ENCODE results near the gene NUDT3.
"Not testable (repeated sequence)": the region's sequence is repeated elsewhere in the genome, so short reads cannot be mapped to it uniquely, and the experiment has no call there.

NUDT3 gene

DNA sequence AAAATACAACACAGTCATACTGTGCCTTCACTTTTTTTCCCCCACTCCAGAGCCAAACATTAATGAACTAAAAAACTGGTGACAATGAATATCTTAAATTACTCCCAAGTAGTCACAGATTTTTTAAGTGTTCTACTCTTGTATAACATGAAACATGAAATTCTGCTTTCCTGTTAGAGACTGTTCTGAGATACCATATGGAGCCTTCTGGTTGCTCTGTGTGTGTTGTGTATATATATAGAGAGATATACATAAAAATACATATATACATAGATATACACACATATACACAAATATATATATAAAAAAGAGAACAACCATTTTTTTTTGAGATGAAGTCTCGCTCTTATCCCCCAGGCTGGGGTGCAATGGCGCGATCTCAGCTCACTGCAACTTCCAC, 63.5 kb downstream of the NUDT3 start:
- DNase-seq (ENCODE audit: insufficient read length, low spot score) = no peak
- TF ChIP-seq PAX5 (IDR thresholded peaks at IDR 0.05; ENCODE audit: insufficient read depth, low read length, severe bottlenecking) (no peak), TAF1 (IDR thresholded peaks at IDR 0.05; ENCODE audit: low read depth, low read length) (no peak), POLR2AphosphoS5 (IDR thresholded peaks at IDR 0.05; ENCODE audit: low read depth, low read length) (no peak), POLR2A (IDR thresholded peaks at IDR 0.05; ENCODE audit: low read depth, low read length) (no peak), SPI1 (IDR thresholded peaks at IDR 0.05; ENCODE audit: low read depth, low read length) (no peak), POU2F2 (IDR thresholded peaks at IDR 0.05; ENCODE audit: low read depth, low read length) (no peak)
- no peak for FAIRE-seq

DNA sequence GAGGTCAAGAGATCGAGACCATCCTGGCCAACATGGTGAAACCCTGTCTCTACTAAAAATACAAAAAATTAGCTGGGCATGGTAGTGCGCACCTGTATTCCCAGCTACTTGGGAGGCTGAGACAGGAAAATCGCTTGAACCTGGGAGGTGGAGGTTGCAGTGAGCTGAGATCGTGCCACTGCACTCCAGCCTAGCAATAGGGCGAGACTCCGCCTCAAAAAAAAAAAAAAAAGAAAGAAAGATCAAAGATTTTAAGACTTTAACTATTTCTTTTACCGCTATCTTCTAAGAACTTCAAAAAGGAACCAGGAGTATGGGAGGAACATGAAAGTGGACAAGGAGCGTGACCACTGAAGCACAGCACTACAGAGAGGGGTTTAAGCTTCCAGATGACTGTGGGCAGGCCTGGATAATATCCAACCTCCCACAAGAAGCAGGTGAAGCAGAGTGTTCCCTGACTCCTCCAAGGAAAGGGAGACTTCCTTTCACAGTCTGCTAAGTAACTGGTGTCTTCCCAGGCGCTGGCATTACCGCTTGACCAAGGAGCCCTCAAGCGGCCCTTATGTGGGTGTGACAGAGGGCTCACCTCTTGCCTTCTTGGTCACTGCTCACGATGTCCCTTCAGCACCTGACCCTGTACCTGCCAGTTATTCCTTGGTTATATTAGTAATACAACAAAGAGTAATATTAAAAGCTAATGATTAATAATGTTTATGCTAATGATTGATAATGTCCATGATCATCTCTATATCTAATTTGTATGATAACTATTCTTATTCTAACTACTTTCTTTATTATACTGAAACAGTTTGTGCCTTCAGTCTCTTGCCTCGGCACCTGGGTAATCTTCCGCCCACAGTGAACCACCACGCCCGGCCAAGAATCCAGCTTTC, 64.9 kb downstream of the NUDT3 start:
- DNase-seq (ENCODE audit: insufficient read length, low spot score); FAIRE-seq: not testable (repeated sequence)

DNA sequence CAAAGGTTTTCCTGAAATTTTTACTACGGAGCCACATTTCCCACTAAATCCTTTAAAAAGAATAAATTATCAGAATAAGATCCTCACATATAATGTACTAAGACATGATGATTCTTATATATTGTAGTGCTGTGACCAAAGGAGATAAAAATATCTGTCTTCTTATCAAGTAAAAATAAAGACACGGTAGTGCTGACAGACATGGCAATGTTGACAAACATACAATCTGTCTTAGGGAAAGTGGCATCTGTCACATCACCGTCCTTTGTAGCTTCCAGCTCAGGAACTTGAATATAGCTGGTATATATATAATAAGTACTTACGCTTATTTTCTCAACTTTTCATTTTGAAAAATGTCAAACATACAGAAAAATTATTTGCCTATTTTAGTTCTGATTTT, 66.8 kb downstream of the NUDT3 start:
- FAIRE-seq (no peak), DNase-seq (ENCODE audit: insufficient read length, low spot score) (no peak)
- no peak for TF ChIP-seq TAF1 (IDR thresholded peaks at IDR 0.05; ENCODE audit: low read depth, low read length)
- TF ChIP-seq PAX5 (IDR thresholded peaks at IDR 0.05; ENCODE audit: insufficient read depth, low read length, severe bottlenecking) = no peak
- no peak for TF ChIP-seq SPI1 (IDR thresholded peaks at IDR 0.05; ENCODE audit: low read depth, low read length)
- no peak for TF ChIP-seq POLR2AphosphoS5 (IDR thresholded peaks at IDR 0.05; ENCODE audit: low read depth, low read length)
- no peak for TF ChIP-seq POU2F2 (IDR thresholded peaks at IDR 0.05; ENCODE audit: low read depth, low read length)
- no peak for TF ChIP-seq POLR2A (IDR thresholded peaks at IDR 0.05; ENCODE audit: low read depth, low read length)

DNA sequence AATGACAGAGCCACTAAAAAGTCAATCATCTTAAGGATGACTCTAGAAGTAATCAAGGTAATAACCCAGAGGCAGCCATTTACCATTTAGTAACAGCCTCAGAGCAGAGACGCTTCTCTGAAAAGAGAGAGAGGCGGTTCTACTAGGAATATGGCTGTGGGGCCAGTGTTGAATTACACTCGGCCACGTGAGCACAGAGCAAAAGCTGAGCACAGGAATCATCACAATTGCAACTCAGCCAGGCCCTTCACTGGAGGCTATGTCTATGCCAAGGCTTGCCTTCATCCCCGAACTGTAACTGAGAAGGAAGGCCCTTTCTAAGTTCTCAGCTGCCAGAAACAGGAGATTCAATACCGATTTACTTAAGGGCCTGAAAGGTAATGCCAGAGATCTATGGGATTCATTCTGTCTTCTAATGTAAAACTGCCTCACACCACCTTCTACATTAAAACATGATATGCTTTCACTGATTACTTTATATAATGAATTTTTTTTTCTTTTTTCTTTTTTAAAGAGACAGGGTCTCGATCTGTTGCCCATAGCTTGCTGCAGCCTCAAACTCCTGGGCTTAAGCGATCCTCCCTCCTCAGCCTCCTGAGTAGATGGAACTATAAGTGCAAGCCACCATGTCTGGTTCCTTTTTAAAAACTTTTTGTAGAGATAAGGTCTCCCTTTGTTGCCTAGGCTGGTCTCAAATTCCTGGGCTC, 67.6 kb downstream of the NUDT3 start:
- no peak for FAIRE-seq
- no peak for DNase-seq (ENCODE audit: insufficient read length, low spot score)
- TF ChIP-seq PAX5 (IDR thresholded peaks at IDR 0.05; ENCODE audit: insufficient read depth, low read length, severe bottlenecking) = no peak
- no peak for TF ChIP-seq SPI1 (IDR thresholded peaks at IDR 0.05; ENCODE audit: low read depth, low read length)
- no peak for TF ChIP-seq POLR2AphosphoS5 (IDR thresholded peaks at IDR 0.05; ENCODE audit: low read depth, low read length)
- TF ChIP-seq TAF1 (IDR thresholded peaks at IDR 0.05; ENCODE audit: low read depth, low read length) = no peak
- TF ChIP-seq POLR2A (IDR thresholded peaks at IDR 0.05; ENCODE audit: low read depth, low read length) = no peak
- no peak for TF ChIP-seq POU2F2 (IDR thresholded peaks at IDR 0.05; ENCODE audit: low read depth, low read length)

DNA sequence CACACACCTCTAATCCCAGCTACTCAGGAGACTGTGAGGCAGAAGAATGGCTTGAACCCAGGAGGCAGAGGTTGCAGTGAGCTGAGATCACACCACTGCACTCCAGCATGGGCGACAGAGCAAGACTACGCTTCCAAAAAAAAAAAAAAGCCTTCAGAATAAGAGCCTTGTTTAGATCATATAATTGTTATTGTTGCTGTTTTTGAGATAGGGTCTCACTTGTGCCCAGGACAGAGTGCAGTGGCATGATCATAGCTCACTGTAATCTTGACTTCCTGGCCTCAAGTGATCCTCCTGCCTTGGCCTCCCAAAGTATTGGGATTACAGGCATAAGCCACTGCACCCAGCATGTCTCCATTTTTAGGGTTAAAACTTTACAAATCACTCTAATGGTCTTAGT, 68.2 kb downstream of the NUDT3 start:
- not testable (repeated sequence) for FAIRE-seq

DNA sequence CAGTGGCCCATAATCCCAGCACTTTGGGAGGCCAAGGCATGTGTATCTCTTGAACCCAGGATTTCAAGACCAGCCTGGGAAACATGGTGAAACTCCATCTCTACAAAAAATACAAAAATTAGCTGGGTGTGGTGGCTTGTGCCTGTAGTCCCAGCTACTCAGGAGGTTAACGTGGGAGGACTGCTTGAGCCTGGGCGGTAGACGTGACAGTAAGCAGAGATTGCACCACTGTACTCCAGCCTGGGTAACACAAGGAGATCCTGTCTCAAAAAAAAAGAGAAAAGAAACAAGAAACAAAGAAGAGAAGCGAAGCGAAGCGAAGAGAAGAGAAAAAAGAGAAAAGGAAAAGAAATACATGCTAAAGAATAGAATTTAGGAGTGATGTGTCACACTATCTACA, 69.2 kb downstream of the NUDT3 start:
- TF ChIP-seq PAX5 (IDR thresholded peaks at IDR 0.05; ENCODE audit: insufficient read depth, low read length, severe bottlenecking) (no peak), POLR2A (IDR thresholded peaks at IDR 0.05; ENCODE audit: low read depth, low read length) (no peak), POU2F2 (IDR thresholded peaks at IDR 0.05; ENCODE audit: low read depth, low read length) (no peak), POLR2AphosphoS5 (IDR thresholded peaks at IDR 0.05; ENCODE audit: low read depth, low read length) (no peak), TAF1 (IDR thresholded peaks at IDR 0.05; ENCODE audit: low read depth, low read length) (no peak), SPI1 (IDR thresholded peaks at IDR 0.05; ENCODE audit: low read depth, low read length) (no peak)
- FAIRE-seq = no peak
- no peak for DNase-seq (ENCODE audit: insufficient read length, low spot score)

More for the DNA sequence above, 68.2 kb downstream of the NUDT3 start:
- DNase-seq (ENCODE audit: insufficient read length, low spot score) = not testable (repeated sequence)

DNA sequence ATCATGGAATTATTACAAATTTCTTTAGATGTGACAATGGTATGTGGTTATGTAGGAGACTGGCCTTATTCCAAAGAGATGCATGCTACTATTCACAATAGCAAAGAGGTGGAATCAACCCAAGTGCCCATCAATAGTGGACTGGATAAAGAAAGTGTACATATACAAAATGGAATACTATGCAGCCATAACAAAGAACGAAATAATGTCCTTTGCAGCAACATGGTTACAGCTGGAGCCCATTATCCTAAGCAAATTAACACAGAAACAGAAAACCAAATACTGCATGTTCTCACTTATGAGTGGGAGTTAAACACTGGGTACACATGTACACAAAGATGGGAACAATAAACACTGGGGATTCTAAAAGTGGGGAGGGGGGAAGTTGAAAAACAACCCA, 69.7 kb downstream of the NUDT3 start:
- DNase-seq (ENCODE audit: insufficient read length, low spot score) (no peak), FAIRE-seq (no peak)
- TF ChIP-seq POLR2AphosphoS5 (IDR thresholded peaks at IDR 0.05; ENCODE audit: low read depth, low read length) (no peak), POLR2A (IDR thresholded peaks at IDR 0.05; ENCODE audit: low read depth, low read length) (no peak), POU2F2 (IDR thresholded peaks at IDR 0.05; ENCODE audit: low read depth, low read length) (no peak), SPI1 (IDR thresholded peaks at IDR 0.05; ENCODE audit: low read depth, low read length) (no peak), TAF1 (IDR thresholded peaks at IDR 0.05; ENCODE audit: low read depth, low read length) (no peak), PAX5 (IDR thresholded peaks at IDR 0.05; ENCODE audit: insufficient read depth, low read length, severe bottlenecking) (no peak)

DNA sequence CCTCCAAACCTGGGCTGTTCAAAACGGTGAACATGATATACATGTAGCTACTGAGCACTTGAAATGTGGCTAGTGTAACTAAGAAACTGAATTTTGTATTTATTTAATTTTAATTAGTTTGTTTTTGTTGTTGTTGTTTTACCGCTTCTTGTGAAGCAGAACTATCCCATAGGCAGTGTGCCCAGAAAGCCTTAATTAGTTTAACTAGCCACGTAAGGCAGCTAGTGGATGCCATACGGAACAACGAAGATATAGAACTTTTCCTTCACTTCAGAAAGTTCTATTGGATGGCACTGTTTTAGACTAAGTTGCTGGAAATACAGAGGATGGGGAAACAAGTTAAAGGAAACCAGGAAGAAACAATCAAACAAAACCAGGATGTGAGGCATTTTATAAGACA, 70.6 kb downstream of the NUDT3 start:
- FAIRE-seq (no peak), DNase-seq (ENCODE audit: insufficient read length, low spot score) (no peak)
- TF ChIP-seq POLR2AphosphoS5 (IDR thresholded peaks at IDR 0.05; ENCODE audit: low read depth, low read length) (no peak), POLR2A (IDR thresholded peaks at IDR 0.05; ENCODE audit: low read depth, low read length) (no peak), PAX5 (IDR thresholded peaks at IDR 0.05; ENCODE audit: insufficient read depth, low read length, severe bottlenecking) (no peak), POU2F2 (IDR thresholded peaks at IDR 0.05; ENCODE audit: low read depth, low read length) (no peak), TAF1 (IDR thresholded peaks at IDR 0.05; ENCODE audit: low read depth, low read length) (no peak), SPI1 (IDR thresholded peaks at IDR 0.05; ENCODE audit: low read depth, low read length) (no peak)

DNA sequence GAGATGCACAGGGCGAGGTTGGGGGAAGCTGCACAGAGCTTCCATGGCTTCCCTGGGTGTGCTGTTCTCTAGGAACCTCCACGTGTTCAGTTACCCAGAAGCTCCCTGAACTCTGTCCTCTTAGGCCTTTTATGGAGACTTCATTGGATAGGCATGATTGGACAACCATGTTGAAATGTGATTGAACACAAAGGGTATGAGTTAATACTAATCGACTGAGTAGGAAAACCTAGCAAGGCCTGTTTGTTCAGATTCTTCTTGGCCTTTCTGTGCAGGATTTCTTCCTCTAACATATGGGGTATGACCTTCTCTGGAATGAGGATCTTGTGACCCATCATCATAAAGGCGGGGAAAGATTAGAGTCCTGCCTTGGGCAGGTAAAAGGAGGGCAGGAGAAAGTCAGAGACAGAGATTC, 73.0 kb downstream of the NUDT3 start:
- DNase-seq (ENCODE audit: insufficient read length, low spot score) = no peak

More for the DNA sequence above, 73.0 kb downstream of the NUDT3 start:
- no peak for TF ChIP-seq PAX5 (IDR thresholded peaks at IDR 0.05; ENCODE audit: insufficient read depth, low read length, severe bottlenecking)
- TF ChIP-seq POLR2AphosphoS5 (IDR thresholded peaks at IDR 0.05; ENCODE audit: low read depth, low read length) = no peak
- no peak for TF ChIP-seq POU2F2 (IDR thresholded peaks at IDR 0.05; ENCODE audit: low read depth, low read length)
- no peak for TF ChIP-seq POLR2A (IDR thresholded peaks at IDR 0.05; ENCODE audit: low read depth, low read length)
- no peak for TF ChIP-seq TAF1 (IDR thresholded peaks at IDR 0.05; ENCODE audit: low read depth, low read length)
- TF ChIP-seq SPI1 (IDR thresholded peaks at IDR 0.05; ENCODE audit: low read depth, low read length) = no peak
- no peak for FAIRE-seq
